HG03066 (cell line): Measurements from ENCODE around the gene LRRC58.
"Not testable (repeated sequence)": the region's sequence is repeated elsewhere in the genome, so short reads cannot be mapped to it uniquely, and the experiment has no call there.

Experiments
- ATAC-seq: cut with Tn5 transposase; IDR thresholded peaks from one replicate; pipeline ENCODE4 v1.9.1; 2021; ENCODE audit warnings: low read depth; ENCODE audit not compliant: unreplicated experiment

LRRC58 gene

GRCh38 chr3:120341658-120342346 is 7.4 kb downstream of the LRRC58 start:
- ATAC-seq = no peak

DNA sequence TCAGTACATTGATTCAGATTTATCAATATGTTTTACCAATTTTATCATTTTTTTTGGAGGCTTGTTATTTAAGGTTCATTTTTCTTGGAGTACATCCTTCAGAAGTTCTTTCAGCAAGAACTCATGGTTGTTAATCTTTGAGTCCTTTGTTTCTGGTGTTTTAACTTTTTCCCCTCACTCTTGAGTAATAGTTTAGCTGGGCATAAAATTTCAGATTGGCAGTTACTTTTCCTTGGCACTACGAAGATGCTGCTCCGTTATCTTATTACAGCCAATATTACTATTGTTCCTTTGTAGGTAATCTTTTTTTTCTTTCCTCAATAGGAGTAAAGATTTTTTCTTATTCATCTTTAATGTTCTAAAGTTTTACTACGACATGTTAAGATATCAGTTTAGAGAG is 9.8 kb downstream of the LRRC58 start:
- no peak for ATAC-seq

- ATAC-seq = no peak
Measured at GRCh38 chr3:120338517-120338916, 10.6 kb downstream of the LRRC58 start.

- ATAC-seq = no peak
Measured at GRCh38 chr3:120332646-120333045, 16.5 kb downstream of the LRRC58 start.

- ATAC-seq = no peak
Measured at GRCh38 chr3:120331076-120331475, 18.1 kb downstream of the LRRC58 start.

GRCh38 chr3:120326784-120327183 is 22.4 kb downstream of the LRRC58 start:
- ATAC-seq = no peak

DNA sequence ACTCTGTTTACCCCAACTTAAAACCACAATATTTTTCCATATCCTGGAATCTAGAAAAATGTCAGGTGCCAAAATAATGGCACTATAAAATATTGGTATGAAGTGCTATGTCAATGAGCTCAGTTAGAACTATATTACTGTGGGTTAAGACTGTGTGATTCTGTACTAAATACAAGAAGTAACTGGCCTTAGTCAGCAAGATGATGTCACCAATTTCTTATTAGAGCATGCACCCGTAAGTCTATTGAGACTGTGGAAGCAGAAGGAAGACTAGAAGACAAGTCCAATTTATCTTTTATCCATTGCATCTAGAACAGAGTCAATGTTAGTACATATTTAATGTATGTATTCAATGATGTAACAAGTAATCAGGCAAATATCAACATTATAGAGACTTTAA is 25.0 kb downstream of the LRRC58 start:
- no peak for ATAC-seq

GRCh38 chr3:120323761-120324160 is 25.4 kb downstream of the LRRC58 start:
- ATAC-seq = not testable (repeated sequence)

DNA sequence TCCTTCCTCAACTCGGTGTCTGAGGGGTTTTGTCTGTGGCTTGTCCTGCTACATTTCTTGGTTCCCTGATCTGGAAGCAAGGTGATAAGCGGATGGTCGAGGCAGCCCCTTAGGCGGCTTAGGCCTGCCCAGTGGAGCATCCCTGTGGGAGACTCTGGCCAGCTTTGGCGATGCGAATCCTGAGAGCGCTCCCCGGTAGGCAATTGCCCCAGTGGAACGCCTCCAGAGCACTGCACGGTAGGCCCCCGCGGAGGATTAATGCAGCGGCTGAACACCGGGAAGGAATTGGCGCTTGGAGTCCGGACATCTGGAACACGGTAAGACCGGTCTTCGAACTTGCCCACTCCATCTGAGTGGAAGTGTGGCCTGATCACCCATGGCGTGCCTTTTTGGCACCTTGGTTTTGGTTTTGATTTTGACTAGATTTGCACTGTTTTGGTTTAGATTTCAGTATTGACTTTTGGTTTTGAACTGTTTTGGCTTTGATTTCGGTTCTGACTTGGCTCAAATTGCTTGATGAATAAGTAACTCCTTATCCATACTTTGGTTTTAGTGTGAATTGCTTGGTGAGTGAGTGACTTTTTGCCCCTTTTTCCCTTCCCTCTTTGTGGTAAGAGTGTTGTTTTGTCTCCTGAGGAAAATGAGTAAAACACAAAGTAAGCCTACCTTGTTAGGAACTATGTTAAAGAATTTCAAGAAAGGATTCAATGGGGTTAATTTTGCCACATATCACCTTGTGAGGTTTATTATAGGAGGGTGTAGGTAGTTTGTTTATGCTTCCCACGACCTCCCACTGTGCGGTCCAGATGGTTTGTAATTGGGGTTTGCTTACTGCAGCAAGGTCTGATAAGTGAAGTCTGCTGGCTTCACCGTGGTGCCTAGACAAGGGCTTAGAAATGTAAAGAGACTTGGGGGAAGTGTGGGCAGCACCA is 37.0 kb downstream of the LRRC58 start:
- ATAC-seq = no peak

GRCh38 chr3:120306519-120307455 is 42.4 kb downstream of the LRRC58 start:
- no peak for ATAC-seq

- ATAC-seq = no peak
Measured at GRCh38 chr3:120304616-120305015, 44.5 kb downstream of the LRRC58 start.

DNA sequence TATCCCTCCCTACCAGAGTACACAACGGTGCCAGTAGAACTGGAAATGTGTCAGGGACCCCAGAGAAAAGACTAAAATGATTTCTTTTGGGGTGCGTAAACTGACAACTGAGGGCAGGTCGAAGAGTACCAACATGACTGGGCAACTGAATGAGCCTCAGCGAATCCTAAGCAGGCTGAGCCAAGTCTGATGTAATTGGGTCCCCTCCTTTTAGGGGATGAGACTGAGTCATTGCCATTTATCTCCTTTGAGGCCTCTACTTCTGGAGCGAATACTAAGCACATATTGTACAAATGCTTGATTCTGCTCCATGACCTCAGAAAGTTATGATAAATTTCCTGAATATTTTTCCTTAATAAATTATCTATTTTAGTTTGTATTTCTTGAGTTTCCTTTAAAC is 46.8 kb downstream of the LRRC58 start:
- ATAC-seq = no peak

- ATAC-seq = no peak
Measured at GRCh38 chr3:120300971-120301370, 48.2 kb downstream of the LRRC58 start.

- ATAC-seq = no peak
Measured at GRCh38 chr3:120299403-120299802, 49.8 kb downstream of the LRRC58 start.

- ATAC-seq = no peak
Measured at GRCh38 chr3:120298996-120299395, 50.2 kb downstream of the LRRC58 start.

DNA sequence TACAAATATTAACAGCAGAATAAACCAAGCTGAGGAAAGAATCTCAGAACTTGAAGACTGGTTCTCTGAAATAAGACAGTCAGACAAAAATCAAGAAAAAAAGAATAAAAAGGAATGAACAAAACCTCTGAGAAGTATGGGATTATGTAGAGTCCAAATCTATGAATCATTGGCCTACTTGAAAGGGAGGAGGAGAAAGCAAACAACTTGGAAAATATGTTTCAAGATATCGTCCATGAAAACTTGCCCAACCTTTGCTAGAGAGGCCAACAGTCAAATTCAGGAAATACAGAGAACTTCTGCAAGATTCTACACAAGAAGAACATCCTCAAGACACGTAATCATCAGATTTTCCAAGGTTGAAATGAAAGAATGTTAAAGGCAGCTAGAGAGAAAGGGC is 57.6 kb downstream of the LRRC58 start:
- ATAC-seq = not testable (repeated sequence)

DNA sequence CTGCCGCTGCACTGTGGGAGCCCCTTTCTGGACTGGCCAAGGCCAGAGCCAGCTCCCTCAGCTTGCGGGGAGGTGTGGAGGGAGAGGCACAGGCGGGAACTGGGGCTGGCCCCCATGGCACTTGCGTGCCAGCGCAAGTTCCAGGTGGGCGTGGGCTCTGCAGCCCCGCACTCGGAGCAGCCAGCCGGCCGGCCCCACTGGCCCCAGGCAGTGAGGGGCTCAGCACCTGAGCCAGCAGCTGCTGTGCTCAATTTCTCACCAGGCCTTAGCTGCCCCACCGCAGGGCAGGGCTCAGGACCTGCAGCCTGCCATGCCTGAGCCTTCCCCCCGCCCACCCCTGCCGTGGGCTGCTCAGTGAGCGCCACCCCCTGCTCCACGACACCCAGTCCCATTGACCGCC is 59.5 kb downstream of the LRRC58 start:
- no peak for ATAC-seq

- ATAC-seq = no peak
Measured at GRCh38 chr3:120286465-120286864, 62.7 kb downstream of the LRRC58 start.

- ATAC-seq = no peak
Measured at GRCh38 chr3:120285508-120285841, 63.7 kb downstream of the LRRC58 start.

- no peak for ATAC-seq
Measured at GRCh38 chr3:120284747-120285507, 64.2 kb downstream of the LRRC58 start, which contains the start of gene GPR156. Gene GPR156 (minus strand): TSS chr3:120285222. CDS start chr3:120244098, 41,124 bp downstream.
